NT2/D1 (cell line): Measurements from ENCODE around the gene IMPA2.

Source experiments
- SUZ12 ChIP-seq: IDR thresholded peaks from 2 replicates; pipeline ENCODE4 v1.6.1; 2011; ENCODE audit not compliant: insufficient read length, insufficient read depth; ENCODE audit errors: extremely low read depth
- YY1 ChIP-seq: IDR thresholded peaks from 2 replicates; pipeline ENCODE4 v1.6.1; 2011; ENCODE audit not compliant: insufficient read length, insufficient read depth
- ZNF274 ChIP-seq: IDR thresholded peaks from 2 replicates; pipeline ENCODE4 v1.6.1; 2011; ENCODE audit warnings: mild to moderate bottlenecking, low read depth, low read length

DNA sequence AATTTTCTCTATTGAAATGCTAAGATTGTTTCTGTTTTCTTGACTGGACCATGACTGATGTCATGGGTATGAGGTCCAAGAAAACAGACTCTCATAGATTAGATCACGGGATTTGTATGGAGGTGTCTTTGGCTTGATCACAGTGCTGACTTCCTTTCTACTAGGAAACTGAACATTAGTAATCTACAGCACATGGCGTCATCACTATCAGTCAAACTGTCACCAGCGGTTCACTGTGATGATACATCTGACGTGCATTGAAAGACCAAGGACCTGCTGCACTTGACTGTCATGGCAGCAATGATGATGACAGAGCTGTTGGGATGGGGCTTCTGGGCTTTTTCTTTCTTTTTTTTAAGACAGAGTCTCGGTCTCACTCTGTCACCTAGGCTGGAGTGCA, 28.2 kb upstream of the IMPA2 start:
- TF ChIP-seq YY1, result no peak
- TF ChIP-seq ZNF274, result no peak
- no peak for TF ChIP-seq SUZ12
